GM19238 (cell line): ENCODE results near the gene PPP6C.

ENCODE experiments used
- DNase-seq: peaks from one replicate; pipeline ENCODE4 v3.0.0; 2011; ENCODE audit warnings: low spot score; ENCODE audit not compliant: insufficient read length

The PPP6C gene

GRCh38 chr9:125099816-125100215, 89.8 kb downstream of the PPP6C start:
- DNase-seq, result no peak
